GM18517 (cell line): ENCODE results near the gene SMARCB1.

ENCODE experiments used
- ATAC-seq: cut with Tn5 transposase; IDR thresholded peaks from one replicate; pipeline ENCODE4 v1.9.1; 2021; ENCODE audit warnings: mild to moderate bottlenecking, moderate library complexity; ENCODE audit not compliant: unreplicated experiment

SMARCB1 gene

GRCh38 chr22:23779731-23780130, 7.0 kb upstream of the SMARCB1 start:
- no peak for ATAC-seq

GRCh38 chr22:23780146-23780748, 6.5 kb upstream of the SMARCB1 start:
- no peak for ATAC-seq

DNA sequence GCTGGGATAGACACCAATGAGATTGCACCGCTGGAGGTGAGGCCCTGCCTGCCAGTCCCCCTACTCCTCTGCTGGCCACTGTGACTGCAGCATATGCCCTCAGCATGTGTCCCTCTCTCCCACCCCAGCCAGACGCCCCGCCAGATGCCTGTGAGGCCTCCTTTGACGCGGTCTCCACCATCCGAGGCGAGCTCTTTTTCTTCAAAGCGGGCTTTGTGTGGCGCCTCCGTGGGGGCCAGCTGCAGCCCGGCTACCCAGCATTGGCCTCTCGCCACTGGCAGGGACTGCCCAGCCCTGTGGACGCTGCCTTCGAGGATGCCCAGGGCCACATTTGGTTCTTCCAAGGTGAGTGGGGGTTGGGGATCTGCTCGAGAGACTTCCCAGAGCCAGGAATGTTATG, 5.7 kb upstream of the SMARCB1 start:
- ATAC-seq = no peak

- no peak for ATAC-seq
These were observed 5.1 kb upstream of the SMARCB1 start for GRCh38 chr22:23781511-23782183.

GRCh38 chr22:23782252-23782651, 4.5 kb upstream of the SMARCB1 start:
- ATAC-seq = no peak

- no peak for ATAC-seq
These were observed 4.1 kb upstream of the SMARCB1 start for GRCh38 chr22:23782703-23783102.

- ATAC-seq = no peak
These were observed 3.3 kb upstream of the SMARCB1 start for GRCh38 chr22:23783265-23784150.

GRCh38 chr22:23784215-23784732, 2.5 kb upstream of the SMARCB1 start:
- no peak for ATAC-seq

DNA sequence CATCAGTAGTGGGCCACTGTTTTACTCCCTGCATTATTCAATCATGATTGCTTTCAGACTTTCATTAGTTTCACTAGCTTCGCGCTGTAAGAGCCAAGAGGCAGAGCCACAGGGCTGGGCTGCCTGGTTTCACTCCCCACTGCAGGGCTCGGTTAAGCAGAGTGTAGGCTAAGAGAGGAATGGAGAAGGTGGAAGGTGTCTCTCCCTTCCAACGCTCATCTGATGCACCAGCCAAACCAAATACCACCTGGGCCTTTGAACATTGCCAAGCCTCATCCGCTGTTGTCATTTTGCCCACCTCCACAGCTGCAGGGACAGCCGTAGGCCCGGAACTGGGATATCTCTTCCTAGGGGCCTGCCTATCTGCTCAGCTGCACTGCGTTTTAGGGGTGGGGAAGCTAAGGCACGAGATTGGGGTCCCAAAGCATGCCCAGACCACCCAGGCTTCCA, 480 bp upstream of the SMARCB1 start:
- no peak for ATAC-seq

GRCh38 chr22:23787600-23787896, 782 bp downstream of the SMARCB1 start:
- no peak for ATAC-seq

DNA sequence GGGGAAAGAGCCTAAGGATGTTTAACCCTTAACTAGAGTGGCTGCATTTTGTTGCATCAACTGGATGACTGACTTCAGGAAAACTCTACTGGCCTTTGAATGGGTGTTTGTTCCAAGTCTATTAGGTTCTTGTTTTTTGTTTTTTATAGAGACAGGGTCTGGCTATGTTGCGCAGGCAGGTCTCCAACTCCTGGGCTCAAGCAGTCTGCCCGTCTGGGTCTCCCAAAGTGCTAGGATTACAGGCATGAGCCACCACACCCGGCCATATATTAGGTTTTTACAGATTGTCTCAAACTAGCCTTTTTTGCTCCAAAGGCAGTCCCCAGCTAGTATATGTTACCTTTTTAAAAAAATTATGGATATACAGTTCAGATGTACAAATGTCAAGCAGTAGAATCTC, 1.1 kb downstream of the SMARCB1 start:
- no peak for ATAC-seq

- ATAC-seq = no peak
These were observed 2.4 kb downstream of the SMARCB1 start for GRCh38 chr22:23789121-23789520.

DNA sequence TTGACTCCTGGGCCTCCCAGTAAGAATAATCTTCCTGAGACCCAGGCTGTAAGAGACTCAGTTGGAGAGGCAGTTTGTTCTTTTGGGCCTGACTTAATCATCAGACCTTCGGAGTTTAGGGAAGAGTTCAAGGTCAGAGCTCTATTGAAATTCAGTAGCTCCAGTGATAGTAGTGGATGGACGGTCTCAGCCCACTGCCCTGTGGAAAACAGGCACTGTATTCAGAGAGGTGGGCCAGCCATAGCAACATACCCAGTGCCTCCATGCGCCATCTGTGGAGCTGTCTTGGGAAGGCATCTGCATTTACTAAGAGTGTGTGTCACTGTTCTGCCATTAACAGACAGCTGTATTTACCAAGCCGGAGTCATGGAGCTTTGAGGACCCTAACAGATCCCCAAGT, 2.9 kb downstream of the SMARCB1 start:
- ATAC-seq = no peak

DNA sequence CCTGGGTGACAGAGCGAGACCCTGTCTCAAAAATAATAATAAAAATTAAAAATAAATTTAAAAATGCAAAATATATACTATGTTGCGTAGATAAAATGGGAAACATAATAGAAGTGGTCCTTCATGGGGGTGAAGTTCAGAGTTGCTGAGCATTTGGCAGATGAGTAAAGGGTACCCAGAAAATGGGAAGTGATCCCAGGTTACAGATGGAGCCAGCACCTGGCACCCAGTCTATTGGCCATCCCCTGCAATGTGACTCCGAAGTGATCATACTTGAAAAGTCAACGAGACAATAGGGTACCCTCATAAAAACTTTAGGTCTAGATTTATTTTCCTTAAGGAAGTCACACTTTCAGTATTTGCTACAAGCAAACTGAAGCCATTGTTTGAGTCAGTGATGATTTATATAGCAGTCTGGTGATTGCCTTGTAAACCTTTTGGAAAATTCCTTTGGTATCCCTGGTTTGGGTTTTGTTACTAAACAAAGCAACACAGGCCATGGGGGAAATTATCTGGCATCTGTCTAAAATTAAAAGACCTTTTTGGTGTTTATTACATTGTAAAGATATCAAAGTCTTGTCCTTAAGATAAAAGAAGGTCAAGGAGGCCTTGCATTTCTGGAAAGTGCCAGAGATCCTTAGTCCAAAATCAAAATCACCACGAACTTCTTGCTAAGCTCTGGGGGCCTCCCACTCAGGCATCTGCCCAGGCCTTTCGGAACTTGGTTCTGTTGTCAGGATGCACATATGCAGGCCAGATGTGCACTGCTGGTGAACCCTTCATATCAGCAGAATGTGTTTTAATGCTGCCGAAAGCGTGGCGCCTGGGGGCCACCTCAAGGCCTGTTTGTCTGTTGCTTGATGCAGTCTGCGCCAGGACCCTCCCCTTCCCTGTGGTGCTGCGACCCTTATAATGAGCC, 4.3 kb downstream of the SMARCB1 start:
- no peak for ATAC-seq

DNA sequence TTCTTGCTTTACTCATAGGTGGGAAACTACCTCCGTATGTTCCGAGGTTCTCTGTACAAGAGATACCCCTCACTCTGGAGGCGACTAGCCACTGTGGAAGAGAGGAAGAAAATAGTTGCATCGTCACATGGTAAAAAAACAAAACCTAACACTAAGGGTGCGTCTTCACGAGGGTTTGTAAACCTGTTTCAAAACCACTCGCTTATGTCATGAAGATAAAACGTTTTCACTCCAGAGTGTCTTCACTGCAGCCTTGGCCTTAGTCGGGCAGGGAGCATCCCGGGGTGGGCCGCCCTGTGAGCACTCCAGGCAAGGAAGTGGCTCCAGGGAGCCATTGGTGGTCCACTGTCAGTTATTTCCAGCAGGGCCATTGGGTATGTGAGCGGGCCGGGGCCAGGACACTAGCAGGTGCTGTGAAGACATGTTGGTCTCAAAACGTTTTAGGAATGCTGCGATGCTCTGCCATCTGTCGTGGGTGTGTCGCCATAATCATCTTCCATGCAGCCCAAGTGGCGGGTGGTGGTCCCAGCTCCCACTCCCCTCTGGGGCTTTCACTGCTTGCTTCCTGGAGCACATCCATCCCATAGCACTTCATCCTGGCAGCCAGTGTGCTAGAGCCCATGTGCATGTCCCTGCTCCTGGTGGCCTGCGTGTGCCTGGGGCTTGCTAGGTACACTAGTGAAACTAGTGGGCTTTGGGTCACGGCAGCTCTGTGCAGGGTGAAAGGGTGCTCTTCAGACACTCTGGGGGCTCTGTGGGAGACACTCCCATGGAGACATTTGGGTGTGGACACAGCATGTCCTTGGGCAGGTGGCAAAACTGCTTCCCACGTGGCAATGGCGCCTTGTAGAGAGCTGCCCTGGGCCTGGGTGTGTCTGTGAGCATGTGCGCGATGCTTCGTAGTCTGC, 5.2 kb downstream of the SMARCB1 start:
- ATAC-seq = no peak

DNA sequence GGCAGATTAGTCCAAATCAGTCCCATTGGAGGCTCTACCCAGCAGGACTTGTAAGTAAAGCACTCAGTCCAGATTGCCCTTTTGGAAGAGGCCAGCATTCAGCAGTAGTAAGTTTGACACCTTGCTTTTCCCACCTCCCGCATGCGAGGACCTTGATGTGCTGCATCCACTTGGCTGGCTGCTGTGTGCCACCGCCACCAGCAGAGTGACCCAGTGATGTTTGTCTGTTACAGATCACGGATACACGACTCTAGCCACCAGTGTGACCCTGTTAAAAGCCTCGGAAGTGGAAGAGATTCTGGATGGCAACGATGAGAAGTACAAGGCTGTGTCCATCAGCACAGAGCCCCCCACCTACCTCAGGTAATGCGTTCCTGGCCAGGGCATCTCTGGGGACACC, 6.6 kb downstream of the SMARCB1 start:
- no peak for ATAC-seq

DNA sequence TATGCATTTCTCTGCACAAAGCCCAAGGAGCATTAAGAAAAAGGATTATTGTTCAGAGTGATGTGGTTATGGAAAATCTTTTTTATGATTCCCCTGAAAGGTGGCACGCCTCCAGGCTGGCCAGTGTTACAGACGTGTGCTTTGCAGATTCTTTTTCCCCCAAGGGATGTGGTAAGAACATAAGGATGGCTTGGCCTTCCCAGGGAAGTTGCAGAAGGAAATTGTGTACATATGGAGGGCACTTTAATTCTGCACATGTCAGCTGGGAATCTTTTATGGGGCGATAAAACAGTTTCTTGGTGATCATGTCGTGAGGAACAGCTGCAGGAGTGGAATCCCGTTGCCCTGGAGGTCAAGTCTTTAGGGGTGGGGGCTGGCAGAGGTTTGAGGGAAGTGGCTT, 9.7 kb downstream of the SMARCB1 start:
- ATAC-seq = no peak

DNA sequence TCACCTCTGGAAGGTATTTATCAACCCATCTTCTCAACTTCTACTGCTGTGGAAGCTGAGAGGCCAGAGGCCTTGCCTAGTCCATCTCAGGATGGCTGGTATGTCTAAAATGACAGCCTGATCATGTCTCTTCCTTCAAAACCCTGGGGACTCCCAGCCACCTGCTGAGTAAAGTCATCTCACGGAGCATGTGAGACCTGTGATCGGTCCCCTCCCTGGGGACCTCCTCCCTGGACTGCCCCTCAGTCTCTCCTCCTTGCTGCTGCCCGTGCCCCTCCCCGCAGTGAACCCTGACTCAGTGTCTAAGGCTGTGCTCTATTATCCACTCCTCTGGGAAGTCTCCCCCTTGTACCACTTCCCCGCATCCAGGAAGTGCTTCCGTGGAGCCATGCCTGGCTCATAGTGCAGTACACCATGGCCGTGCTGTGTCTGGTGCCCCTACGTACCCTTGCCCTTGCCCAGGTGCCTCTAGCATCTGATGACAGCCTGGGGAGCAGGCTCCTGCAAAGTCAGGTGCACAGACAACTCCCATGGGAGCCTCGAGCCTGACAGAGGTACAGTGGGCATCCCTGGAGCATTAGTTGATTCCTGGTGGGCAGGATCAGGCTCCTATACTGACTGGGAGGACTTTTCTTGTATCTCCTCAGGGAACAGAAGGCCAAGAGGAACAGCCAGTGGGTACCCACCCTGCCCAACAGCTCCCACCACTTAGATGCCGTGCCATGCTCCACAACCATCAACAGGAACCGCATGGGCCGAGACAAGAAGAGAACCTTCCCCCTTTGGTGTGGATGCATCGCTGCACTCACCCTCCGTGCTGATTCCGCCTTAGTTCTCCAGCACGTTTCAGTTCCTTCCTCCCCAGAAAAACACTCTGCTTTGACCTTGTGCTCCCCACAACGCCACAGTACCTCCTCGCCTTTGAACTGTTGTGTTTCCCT, 13.8 kb downstream of the SMARCB1 start:
- ATAC-seq = no peak
